ENCODE data around the gene TESK2.
"Not testable (repeated sequence)": the region's sequence is repeated elsewhere in the genome, so short reads cannot be mapped to it uniquely, and the experiment has no call there.

Gene TESK2

DNA sequence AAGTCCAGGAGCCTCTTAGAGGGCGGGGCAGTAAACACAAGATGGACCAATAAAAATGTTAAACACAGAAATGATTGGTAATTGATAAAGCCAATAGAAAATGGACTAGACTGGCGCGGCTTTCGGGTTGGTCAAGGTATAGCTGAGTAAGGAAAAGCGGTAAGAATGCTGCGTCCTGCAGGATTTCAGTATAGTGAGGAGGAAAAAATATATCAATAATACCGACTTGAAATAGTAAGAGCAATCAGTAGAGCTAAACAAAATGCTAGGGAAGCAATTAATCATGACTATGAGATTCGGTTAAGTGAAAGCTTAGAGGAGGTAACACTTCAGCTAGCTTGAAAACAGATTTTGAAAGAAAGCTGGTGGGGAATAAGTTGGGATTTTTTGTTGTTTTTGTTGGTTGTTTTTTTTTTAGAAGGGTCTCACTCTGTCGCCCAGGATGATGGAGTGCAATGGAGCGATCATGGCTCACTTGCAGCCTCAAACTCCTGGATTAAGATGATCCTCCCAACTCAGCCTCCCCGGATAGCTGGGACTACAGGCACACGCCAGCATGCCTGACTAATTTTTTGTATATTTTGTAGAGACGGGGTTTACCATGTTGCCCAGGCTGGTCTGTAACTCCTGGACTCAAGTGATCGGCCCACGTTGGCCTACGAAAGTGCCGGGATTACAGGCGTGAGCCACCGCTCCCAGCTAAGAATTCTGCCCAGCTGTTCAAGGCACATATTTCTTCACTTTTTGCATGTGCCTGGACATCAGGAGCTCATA lies 711 bp upstream of the TESK2 start:
- H3K79me2 ChIP-seq (ENCODE audit: insufficient read depth, low read length), result no peaks in the 10 kb centered on the region
- H3K27me3 ChIP-seq (ENCODE audit: insufficient read depth, low read length, poor library complexity), result no peaks in the 10 kb centered on the region
- peak overlapping the region; percentile 38 for H3K9ac ChIP-seq (ENCODE audit: low read depth, low read length)
- ATAC-seq (ENCODE audit: insufficient read depth, low read depth) (no peak), DNase-seq (no peak)
- H3K9me3 ChIP-seq (ENCODE audit: insufficient read depth, low read length, severe bottlenecking), result no peaks in the 10 kb centered on the region
- H4K20me1 ChIP-seq (ENCODE audit: insufficient read depth, low read length), result no peaks in the 10 kb centered on the region; the same call in 1 of the 2 replicates
- peak overlapping the region; percentile 60 for H3K27ac ChIP-seq (ENCODE audit: low read length)
- peak overlapping the region; percentile 99 for H3K4me2 ChIP-seq (ENCODE audit: insufficient read depth, low read length)
- H3K4me1 ChIP-seq (ENCODE audit: insufficient read depth, low read length), result peaks cover 26% of the 10 kb centered on the region
- peak overlapping the region; percentile 15 to 94; a peak in 3 of 4 replicates for H3K4me3 ChIP-seq (ENCODE audit: low read depth in 1 of 2, low read length in 2 of 2)
- TF ChIP-seq, protein P1, sequence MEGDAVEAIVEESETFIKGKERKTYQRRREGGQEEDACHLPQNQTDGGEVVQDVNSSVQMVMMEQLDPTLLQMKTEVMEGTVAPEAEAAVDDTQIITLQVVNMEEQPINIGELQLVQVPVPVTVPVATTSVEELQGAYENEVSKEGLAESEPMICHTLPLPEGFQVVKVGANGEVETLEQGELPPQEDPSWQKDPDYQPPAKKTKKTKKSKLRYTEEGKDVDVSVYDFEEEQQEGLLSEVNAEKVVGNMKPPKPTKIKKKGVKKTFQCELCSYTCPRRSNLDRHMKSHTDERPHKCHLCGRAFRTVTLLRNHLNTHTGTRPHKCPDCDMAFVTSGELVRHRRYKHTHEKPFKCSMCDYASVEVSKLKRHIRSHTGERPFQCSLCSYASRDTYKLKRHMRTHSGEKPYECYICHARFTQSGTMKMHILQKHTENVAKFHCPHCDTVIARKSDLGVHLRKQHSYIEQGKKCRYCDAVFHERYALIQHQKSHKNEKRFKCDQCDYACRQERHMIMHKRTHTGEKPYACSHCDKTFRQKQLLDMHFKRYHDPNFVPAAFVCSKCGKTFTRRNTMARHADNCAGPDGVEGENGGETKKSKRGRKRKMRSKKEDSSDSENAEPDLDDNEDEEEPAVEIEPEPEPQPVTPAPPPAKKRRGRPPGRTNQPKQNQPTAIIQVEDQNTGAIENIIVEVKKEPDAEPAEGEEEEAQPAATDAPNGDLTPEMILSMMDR (IDR thresholded peaks at IDR 0.05; ENCODE audit: borderline replicate concordance, extremely low read depth, low read length, poor library complexity, severe bottlenecking), result no peak
- TF ChIP-seq EZH2 (IDR thresholded peaks at IDR 0.05; ENCODE audit: borderline replicate concordance, low read depth, low read length, severe bottlenecking), result no peak
- no peaks in the 10 kb centered on the region for H3K36me3 ChIP-seq (ENCODE audit: insufficient read depth, low read length)
- peak overlapping the region; percentile 68 for H2AFZ ChIP-seq (ENCODE audit: low read depth, low read length)

DNA sequence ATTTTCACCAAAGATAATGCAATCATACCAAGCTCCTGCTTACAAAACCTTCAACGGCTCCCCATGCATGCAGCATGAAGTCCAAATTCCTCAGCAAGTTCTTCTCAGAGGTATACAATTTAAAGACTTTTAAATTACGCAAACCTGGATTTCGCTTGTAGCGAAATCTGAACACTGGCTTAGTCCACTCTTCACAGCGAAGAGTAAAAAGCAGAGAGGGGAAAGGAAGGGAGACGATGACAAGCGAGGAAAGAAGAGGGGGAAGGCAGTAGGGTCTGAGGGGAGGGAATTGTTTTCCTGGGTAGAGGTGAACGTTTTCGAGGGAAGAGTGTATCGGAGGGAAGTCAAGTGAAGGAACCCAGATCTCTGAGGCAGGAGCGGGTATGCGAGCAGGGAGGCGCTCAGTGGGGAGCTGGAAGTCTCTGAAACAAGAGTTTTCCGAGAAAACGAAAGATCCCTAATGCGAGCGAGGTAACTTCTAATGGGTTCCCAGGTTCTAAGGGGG lies 790 bp downstream of the TESK2 start:
- peaks cover 26% of the 10 kb centered on the region for H3K4me1 ChIP-seq (ENCODE audit: insufficient read depth, low read length)
- no peaks in the 10 kb centered on the region for H3K27me3 ChIP-seq (ENCODE audit: insufficient read depth, low read length, poor library complexity)
- no peaks in the 10 kb centered on the region; the same call in 1 of the 2 replicates for H4K20me1 ChIP-seq (ENCODE audit: insufficient read depth, low read length)
- H3K4me2 ChIP-seq (ENCODE audit: insufficient read depth, low read length), result peak overlapping the region; percentile 99
- DNase-seq (no peak), ATAC-seq (ENCODE audit: insufficient read depth, low read depth) (no peak)
- no peaks in the 10 kb centered on the region for H3K36me3 ChIP-seq (ENCODE audit: insufficient read depth, low read length)
- H3K79me2 ChIP-seq (ENCODE audit: insufficient read depth, low read length), result no peaks in the 10 kb centered on the region
- H3K9ac ChIP-seq (ENCODE audit: low read depth, low read length), result peak overlapping the region; percentile 66
- peak overlapping the region; percentile 59; the same call in 1 of the 2 replicates for H3K27ac ChIP-seq (ENCODE audit: low read length)
- peak overlapping the region; percentile 94 for H2AFZ ChIP-seq (ENCODE audit: low read depth, low read length)
- peak overlapping the region; percentile 61 to 94 for H3K4me3 ChIP-seq (ENCODE audit: low read depth in 1 of 2, low read length in 2 of 2)
- TF ChIP-seq, protein P1 (IDR thresholded peaks at IDR 0.05; ENCODE audit: borderline replicate concordance, extremely low read depth, low read length, poor library complexity, severe bottlenecking), result no peak
- TF ChIP-seq EZH2 (IDR thresholded peaks at IDR 0.05; ENCODE audit: borderline replicate concordance, low read depth, low read length, severe bottlenecking), result no peak
- no peaks in the 10 kb centered on the region for H3K9me3 ChIP-seq (ENCODE audit: insufficient read depth, low read length, severe bottlenecking)

DNA sequence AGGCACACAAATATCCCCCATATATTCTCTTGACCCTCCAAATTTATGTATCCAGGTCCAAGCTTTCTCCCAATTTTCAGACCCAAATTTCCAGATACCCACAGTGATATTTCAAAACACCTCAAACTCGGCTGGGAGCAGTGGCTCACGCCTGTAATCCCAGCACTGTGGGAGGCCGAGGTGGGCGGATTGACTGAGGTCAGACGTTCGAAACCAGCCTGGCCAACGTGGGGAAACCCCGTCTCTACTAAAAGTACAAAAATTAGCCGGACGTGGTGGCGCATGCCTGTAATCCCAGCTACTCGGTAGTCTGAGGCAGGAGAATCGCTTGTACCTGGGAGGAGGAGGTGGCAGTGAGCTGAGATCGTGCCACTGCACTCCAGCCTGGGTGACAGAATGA lies 1.6 kb downstream of the TESK2 start:
- H3K9ac ChIP-seq (ENCODE audit: low read depth, low read length); H4K20me1 ChIP-seq (ENCODE audit: insufficient read depth, low read length); H3K4me3 ChIP-seq (ENCODE audit: low read depth in 1 of 2, low read length in 2 of 2); H3K27me3 ChIP-seq (ENCODE audit: insufficient read depth, low read length, poor library complexity); ATAC-seq (ENCODE audit: insufficient read depth, low read depth); H3K9me3 ChIP-seq (ENCODE audit: insufficient read depth, low read length, severe bottlenecking); DNase-seq; H3K27ac ChIP-seq (ENCODE audit: low read length); H3K36me3 ChIP-seq (ENCODE audit: insufficient read depth, low read length); H2AFZ ChIP-seq (ENCODE audit: low read depth, low read length); H3K79me2 ChIP-seq (ENCODE audit: insufficient read depth, low read length): not testable (repeated sequence)
- H3K4me2 ChIP-seq (ENCODE audit: insufficient read depth, low read length), result peak overlapping the region; percentile 99
- peaks cover 26% of the 10 kb centered on the region for H3K4me1 ChIP-seq (ENCODE audit: insufficient read depth, low read length)

- Histone ChIP-seq H3K79me2 (ENCODE audit: insufficient read depth, low read length) (no peaks in the 10 kb centered on the region), H4K20me1 (ENCODE audit: insufficient read depth, low read length) (no peaks in the 10 kb centered on the region; the same call in 1 of the 2 replicates), H3K4me2 (ENCODE audit: insufficient read depth, low read length) (no peak overlapping the region), H3K27ac (ENCODE audit: low read length) (no peak overlapping the region), H2AFZ (ENCODE audit: low read depth, low read length) (no peak overlapping the region), H3K4me1 (ENCODE audit: insufficient read depth, low read length) (peaks cover 26% of the 10 kb centered on the region), H3K9me3 (ENCODE audit: insufficient read depth, low read length, severe bottlenecking) (no peaks in the 10 kb centered on the region), H3K36me3 (ENCODE audit: insufficient read depth, low read length) (no peaks in the 10 kb centered on the region), H3K4me3 (ENCODE audit: low read depth in 1 of 2, low read length in 2 of 2) (no peak overlapping the region), H3K27me3 (ENCODE audit: insufficient read depth, low read length, poor library complexity) (no peaks in the 10 kb centered on the region), H3K9ac (ENCODE audit: low read depth, low read length) (no peak overlapping the region)
- TF ChIP-seq, protein P1 (IDR thresholded peaks at IDR 0.05; ENCODE audit: borderline replicate concordance, extremely low read depth, low read length, poor library complexity, severe bottlenecking), result no peak
- no peak for TF ChIP-seq EZH2 (IDR thresholded peaks at IDR 0.05; ENCODE audit: borderline replicate concordance, low read depth, low read length, severe bottlenecking)
- DNase-seq, result no peak
- no peak for ATAC-seq (ENCODE audit: insufficient read depth, low read depth)
Observed at GRCh38 chr1:45488666-45489377, 2.1 kb downstream of the TESK2 start.
